Spleen (tissue), 11 donors: Measurements from ENCODE around the gene HNF4A. TPM values are rescaled to one million over a fixed set of nuclear protein-coding genes. Genes with fewer than 3 reads are reported as not detected.

Source experiments
- DNase-seq: peaks from one replicate; pipeline ENCODE4 v3.0.0-alpha.2; 2020
- H3K27ac ChIP-seq, 8 donors: fragments of 200-600 bp; sonication (generic) in 7 of 8; 1 replicate in 4 of 8; 2 replicates in 4 of 8; pipeline versions ENCODE4 v1.5.0 to v1.8.0; 2016 to 2021; ENCODE audit warnings: inconsistent platforms in 4 of 8, mild to moderate bottlenecking in 4 of 8, moderate library complexity in 1 of 8
- H3K27me3 ChIP-seq, 7 donors: fragments of 200-600 bp; sonication (generic) in 6 of 7; replicated peaks in 1 of 7; 1 replicate in 4 of 7; 2 replicates in 3 of 7; pipeline versions ENCODE4 v1.5.0 to v1.8.0; 2016 to 2021; ENCODE audit warnings: inconsistent platforms in 3 of 7, mild to moderate bottlenecking in 1 of 7
- H3K36me3 ChIP-seq, 6 donors: fragments of 200-600 bp; sonication (generic) in 5 of 6; 1 replicate in 4 of 6; 2 replicates in 2 of 6; pipeline versions ENCODE4 v1.5.0 to v1.8.0; 2016 to 2021; ENCODE audit warnings: inconsistent platforms in 2 of 6
- H3K4me1 ChIP-seq, 6 donors: fragments of 200-600 bp; sonication (generic) in 5 of 6; 1 replicate in 3 of 6; 2 replicates in 3 of 6; pipeline versions ENCODE4 v1.5.0 to v1.8.0; 2016 to 2021; ENCODE audit warnings: inconsistent platforms in 3 of 6
- H3K4me3 ChIP-seq, 8 donors: fragments of 200-600 bp; sonication (generic) in 7 of 8; 1 replicate in 4 of 8; 2 replicates in 4 of 8; pipeline versions ENCODE4 v1.5.0 to v1.8.0; 2016 to 2021; ENCODE audit warnings: inconsistent platforms in 4 of 8, mild to moderate bottlenecking in 4 of 8, moderate library complexity in 2 of 8
- H3K9me3 ChIP-seq, 8 donors: fragments of 200-600 bp; sonication (generic) in 7 of 8; 1 replicate in 4 of 8; 2 replicates in 4 of 8; pipeline versions ENCODE4 v1.5.0 to v1.8.0; 2016 to 2021; ENCODE audit warnings: inconsistent platforms in 4 of 8
- CTCF ChIP-seq, 11 experiments: fragments of 200-600 bp in 7 of 11; fragments of 450-650 bp in 4 of 11; sonication (generic) in 4 of 11; IDR thresholded peaks in 8 of 11; conservative IDR thresholded peaks in 3 of 11; 1 replicate in 7 of 11; 2 replicates in 4 of 11; pipeline versions ENCODE4 v1.4.0 to v1.8.0; 2016 to 2021; ENCODE audit warnings: antibody characterized with exemption in 11 of 11, inconsistent platforms in 4 of 11, mild to moderate bottlenecking in 1 of 11
- POLR2A ChIP-seq, 3 donors: fragments of 450-650 bp; IDR thresholded peaks; one replicate each; pipeline ENCODE4 v1.5.1; 2017; ENCODE audit warnings: antibody characterized with exemption in 3 of 3, mild to moderate bottlenecking in 1 of 3
- POLR2AphosphoS5 ChIP-seq, 3 donors: sonication (generic); formaldehyde crosslinking; IDR thresholded peaks; one replicate each; pipeline ENCODE4 v1.5.1; 2017; ENCODE audit warnings: antibody characterized with exemption in 3 of 3
- WGBS, 5 donors: extraction: QIAGEN DNeasy Blood & Tissue Kit in 3 of 5; methylation state at CpG; one replicate each; pipeline versions ENCODE4 v1.1.5 to v1.1.7; 2013 to 2018; 5-methylcytosine and 5-hydroxymethylcytosine counted together
- intact Hi-C: fragments of 100-400 bp; cut with DNase I; formaldehyde crosslinking; loops from one replicate; pipeline ENCODE4 v1.15.0; 2023; ENCODE audit warnings: low total_unique reads
- microRNA-seq, 3 donors: library from miRNA; unstranded; fragments of <30 nt; microRNA quantifications; one replicate each; pipeline versions ENCODE4 to v1.1.0, GENCODE V29; 2019 to 2020
- polyA plus RNA-seq, 3 donors: library from polyadenylated mRNA; stranded (reverse); fragments of 200-250 nt; gene quantifications; one replicate each; pipeline ENCODE4 v1.2.1, GENCODE V29; 2013
- small RNA-seq, 4 donors: library from RNA; depleted of rRNA; stranded (forward); fragments of <200 nt; gene quantifications; one replicate each; pipeline ENCODE3, GENCODE V24; 2016
- total RNA-seq, 7 donors: library from RNA; depleted of rRNA in 3 of 7; stranded (reverse); fragments of >200 nt in 3 of 7; fragmentation: NEBNext Ultra II Directional in 4 of 7; extraction: Animal tissue kit (Norgen Biotek cat#: 25700) in 4 of 7; gene quantifications; one replicate each; pipeline versions ENCODE4 v1.1.0 to v1.2.1, GENCODE V29; 2016 to 2021
- donor health status: healthy with polysubstance abuse.
- donor health status: DM: no; HTN: no; CAD: no; lungs with moderate emphysema.
- donor health status: DM: no; HTN: no; CAD: no.
- donor health status: Bipolar disorder and iron deficiency.
- donor health status: healthy.
- donor health status: DM: no; HTN: no; CAD: no.
- donor health status: DM: yes; HTN: yes; CAD: no.

HNF4A gene
- total and polyA plus RNA-seq, 10 donors = 0.03 TPM; not detected in 9

- no peak for TF ChIP-seq POLR2A (IDR thresholded peaks at IDR 0.05)
- no peak for TF ChIP-seq CTCF (IDR thresholded peaks at IDR 0.05 in 8 of 11, conservative IDR thresholded peaks at IDR 0.05 in 3 of 11)
- no peak for TF ChIP-seq POLR2AphosphoS5 (IDR thresholded peaks at IDR 0.05)
- intact Hi-C loops = no loop called here
- no peak overlapping the region for H3K4me3 ChIP-seq
- H3K27me3 ChIP-seq = no peaks in the 10 kb centered on the region
- peaks cover 0 to 75% (median 39%) of the 10 kb centered on the region in 6 donors for H3K36me3 ChIP-seq
- 73 to 94% (median 80%) methylated on average over 6 of the region's 6 CpGs for WGBS, 5 donors
- H3K27ac ChIP-seq = peak overlapping the region in 3 of 8 donors; percentile 7 to 67 (median 35)
- H3K9me3 ChIP-seq = no peaks in the 10 kb centered on the region
- peaks cover 0 to 39% (median 12%) of the 10 kb centered on the region in 6 donors for H3K4me1 ChIP-seq
- DNase-seq = no peak
Observed at GRCh38 chr20:44481719-44482416, 126.4 kb downstream of the HNF4A start.

GRCh38 chr20:44483112-44483511 lies 127.6 kb downstream of the HNF4A start:
- no peak for TF ChIP-seq POLR2AphosphoS5 (IDR thresholded peaks at IDR 0.05)
- no peak for TF ChIP-seq POLR2A (IDR thresholded peaks at IDR 0.05)
- TF ChIP-seq CTCF (IDR thresholded peaks at IDR 0.05 in 8 of 11, conservative IDR thresholded peaks at IDR 0.05 in 3 of 11) = no peak
- intact Hi-C loops = no loop called here

More at GRCh38 chr20:44483112-44483511, 127.6 kb downstream of the HNF4A start:
- H3K4me3 ChIP-seq = no peak overlapping the region
- H3K9me3 ChIP-seq = no peaks in the 10 kb centered on the region
- WGBS, 5 donors = 88 to 97% (median 94%) methylated on average over 5 of the region's 5 CpGs
- peaks cover 0 to 87% (median 49%) of the 10 kb centered on the region in 6 donors for H3K36me3 ChIP-seq
- peaks cover 0 to 28% (median 10%) of the 10 kb centered on the region in 6 donors for H3K4me1 ChIP-seq
- DNase-seq = no peak
- no peak overlapping the region for H3K27ac ChIP-seq
- no peaks in the 10 kb centered on the region for H3K27me3 ChIP-seq

Small RNA genes lying within 50 kb of the gene (microRNA-seq; reads per million reads assigned to microRNA genes)
- 0 reads per million in 3 donors for gene MIR3646

Small RNA genes lying within 50 kb of the gene (small RNA-seq; reads per million reads assigned to genes)
- 0 reads per million in 4 donors for gene MIR3646
- 0 reads per million in 4 donors for gene RF00019
- 0 to 0.08 (median 0) reads per million in 4 donors for gene RPL37AP1

Other genes with a start within 250 kb of the HNF4A start
- 1 to 10 TPM; 1.0 to 4.4 (median 1.3) TPM for gene JPH2, start 168.5 kb upstream of the HNF4A start, total RNA-seq
- 1 to 10 TPM in 1 of 3 donors, under 1 TPM in 2; 0.50 to 2.7 (median 0.76) TPM for gene JPH2, start 168.5 kb upstream of the HNF4A start, polyA plus RNA-seq
- gene OSER1, start 144.9 kb upstream of the HNF4A start, total RNA-seq = 10 to 100 TPM; 28.5 to 42.0 (median 36.1) TPM
- gene OSER1, start 144.9 kb upstream of the HNF4A start, polyA plus RNA-seq = 10 to 100 TPM; 36.9 to 47.0 (median 40.6) TPM
- gene GDAP1L1, start 108.4 kb upstream of the HNF4A start, total RNA-seq = not detected
- gene GDAP1L1, start 108.4 kb upstream of the HNF4A start, polyA plus RNA-seq = not detected
- 1 to 10 TPM; 3.4 to 5.7 (median 5.1) TPM for gene FITM2, start 44.5 kb upstream of the HNF4A start, total RNA-seq
- gene FITM2, start 44.5 kb upstream of the HNF4A start, polyA plus RNA-seq = 1 to 10 TPM; 1.0 to 1.6 (median 1.1) TPM
- not detected for gene R3HDML, start 18.7 kb upstream of the HNF4A start, total RNA-seq
- gene R3HDML, start 18.7 kb upstream of the HNF4A start, polyA plus RNA-seq = not detected
- gene TTPAL, start 120.2 kb downstream of the HNF4A start, total RNA-seq = 10 to 100 TPM; 11.1 to 16.3 (median 12.3) TPM
- gene TTPAL, start 120.2 kb downstream of the HNF4A start, polyA plus RNA-seq = 1 to 10 TPM; 3.5 to 5.9 (median 3.7) TPM
- gene SERINC3, start 166.4 kb downstream of the HNF4A start, total RNA-seq = 100 to 1,000 TPM in 2 of 7 donors, 10 to 100 TPM in 5; 73.2 to 117 (median 90.3) TPM
- gene SERINC3, start 166.4 kb downstream of the HNF4A start, polyA plus RNA-seq = 10 to 100 TPM; 14.5 to 23.9 (median 20.8) TPM
- 10 to 100 TPM; 37.5 to 82.6 (median 47.6) TPM for gene PKIG, start 226.9 kb downstream of the HNF4A start, total RNA-seq
- 10 to 100 TPM; 64.6 to 82.1 (median 74.9) TPM for gene PKIG, start 226.9 kb downstream of the HNF4A start, polyA plus RNA-seq